ENCODE measurements around the gene HMGXB3.

Gene HMGXB3

GRCh38 chr5:150009671-150010387 lies 9.3 kb downstream of the HMGXB3 start:
- no peak overlapping the region for H3K27ac ChIP-seq (ENCODE audit: low read depth, low read length)
- no peak overlapping the region for H3K4me2 ChIP-seq (ENCODE audit: low read depth, low read length, poor library complexity, severe bottlenecking)

GRCh38 chr5:150013931-150014330 lies 13.4 kb downstream of the HMGXB3 start:
- no peak for TF ChIP-seq CTCF (IDR thresholded peaks at IDR 0.05; ENCODE audit: insufficient read depth, low read length, poor library complexity, severe bottlenecking)
- TF ChIP-seq EZH2phosphoT487 (conservative IDR thresholded peaks at IDR 0.05; ENCODE audit: low read length) = no peak
- H3K9me2 ChIP-seq (replicated peaks; ENCODE audit: insufficient read depth, low read length) = no peaks in the 10 kb centered on the region
- no peaks in the 10 kb centered on the region for H3F3A ChIP-seq (ENCODE audit: insufficient read depth)
- H3K9me3 ChIP-seq (ENCODE audit: insufficient read depth, low read length) = no peaks in the 10 kb centered on the region
- no peak overlapping the region for H3K4me2 ChIP-seq (ENCODE audit: low read depth, low read length, poor library complexity, severe bottlenecking)
- H3K79me2 ChIP-seq (ENCODE audit: insufficient read depth, low read length) = no peaks in the 10 kb centered on the region
- H4K20me1 ChIP-seq (ENCODE audit: low read depth, low read length) = no peaks in the 10 kb centered on the region
- no peaks in the 10 kb centered on the region for H3K27me3 ChIP-seq (ENCODE audit: low read length)
- no peak overlapping the region for H3K27ac ChIP-seq (ENCODE audit: low read depth, low read length)
- H3K4me3 ChIP-seq (ENCODE audit: insufficient read depth, low read length, poor library complexity, severe bottlenecking) = no peak overlapping the region
- no peak overlapping the region for H2AFZ ChIP-seq (ENCODE audit: low read depth, low read length, severe bottlenecking)
- no peak overlapping the region for H3K9ac ChIP-seq (ENCODE audit: low read length)
- H3K36me3 ChIP-seq (ENCODE audit: low read length) = peaks cover 56% of the 10 kb centered on the region

More at GRCh38 chr5:150009671-150010387, 9.3 kb downstream of the HMGXB3 start:
- Histone ChIP-seq H3K79me2 (ENCODE audit: insufficient read depth, low read length) (peaks cover 23% of the 10 kb centered on the region), H2AFZ (ENCODE audit: low read depth, low read length, severe bottlenecking) (no peak overlapping the region), H3F3A (ENCODE audit: insufficient read depth) (no peaks in the 10 kb centered on the region), H3K4me3 (ENCODE audit: insufficient read depth, low read length, poor library complexity, severe bottlenecking) (no peak overlapping the region), H3K27me3 (ENCODE audit: low read length) (no peaks in the 10 kb centered on the region), H4K20me1 (ENCODE audit: low read depth, low read length) (no peaks in the 10 kb centered on the region), H3K9me3 (ENCODE audit: insufficient read depth, low read length) (no peaks in the 10 kb centered on the region), H3K9ac (ENCODE audit: low read length) (no peak overlapping the region), H3K36me3 (ENCODE audit: low read length) (peaks cover 58% of the 10 kb centered on the region), H3K9me2 (replicated peaks; ENCODE audit: insufficient read depth, low read length) (no peaks in the 10 kb centered on the region)
- TF ChIP-seq EZH2phosphoT487 (conservative IDR thresholded peaks at IDR 0.05; ENCODE audit: low read length) (no peak), CTCF (IDR thresholded peaks at IDR 0.05; ENCODE audit: insufficient read depth, low read length, poor library complexity, severe bottlenecking) (no peak)

- H3K36me3 ChIP-seq (ENCODE audit: low read length) = peaks cover 56% of the 10 kb centered on the region
- H3K27me3 ChIP-seq (ENCODE audit: low read length) = no peaks in the 10 kb centered on the region
- no peaks in the 10 kb centered on the region for H3F3A ChIP-seq (ENCODE audit: insufficient read depth)
- no peak overlapping the region for H2AFZ ChIP-seq (ENCODE audit: low read depth, low read length, severe bottlenecking)
- TF ChIP-seq EZH2phosphoT487 (conservative IDR thresholded peaks at IDR 0.05; ENCODE audit: low read length) = no peak
- TF ChIP-seq CTCF (IDR thresholded peaks at IDR 0.05; ENCODE audit: insufficient read depth, low read length, poor library complexity, severe bottlenecking) = no peak
- no peaks in the 10 kb centered on the region for H4K20me1 ChIP-seq (ENCODE audit: low read depth, low read length)
- no peak overlapping the region for H3K4me2 ChIP-seq (ENCODE audit: low read depth, low read length, poor library complexity, severe bottlenecking)
- H3K9me2 ChIP-seq (replicated peaks; ENCODE audit: insufficient read depth, low read length) = no peaks in the 10 kb centered on the region
- H3K4me3 ChIP-seq (ENCODE audit: insufficient read depth, low read length, poor library complexity, severe bottlenecking) = no peak overlapping the region
- H3K9ac ChIP-seq (ENCODE audit: low read length) = no peak overlapping the region
- no peaks in the 10 kb centered on the region for H3K9me3 ChIP-seq (ENCODE audit: insufficient read depth, low read length)
- H3K27ac ChIP-seq (ENCODE audit: low read depth, low read length) = no peak overlapping the region
- H3K79me2 ChIP-seq (ENCODE audit: insufficient read depth, low read length) = no peaks in the 10 kb centered on the region
These were observed 13.9 kb downstream of the HMGXB3 start for GRCh38 chr5:150014456-150014855.
